Kidney epithelial cell (primary cell): ENCODE results near the gene IL1RAPL1. TPM values are rescaled to one million over a fixed set of nuclear protein-coding genes. Genes with fewer than 3 reads are reported as not detected.

Source experiments
- DNase-seq: peaks from one replicate; pipeline ENCODE4 v3.0.0-alpha.2; 2010; ENCODE audit warnings: low read depth
- H3K27me3 ChIP-seq: 2 replicates; pipeline ENCODE4 v1.6.0; 2011; ENCODE audit warnings: low read length; ENCODE audit not compliant: control insufficient read depth, insufficient read depth
- H3K36me3 ChIP-seq: 2 replicates; pipeline ENCODE4 v1.5.1; 2011; ENCODE audit warnings: low read length; ENCODE audit not compliant: control insufficient read depth, insufficient read depth
- H3K4me3 ChIP-seq: 2 replicates; pipeline ENCODE4 v1.5.1; 2011; ENCODE audit warnings: low read depth, mild to moderate bottlenecking, control low read depth, low read length
- CTCF ChIP-seq: IDR thresholded peaks from 2 replicates; pipeline ENCODE4 v1.5.1; 2011; ENCODE audit warnings: mild to moderate bottlenecking, moderate library complexity, low read length, control low read depth, inconsistent platforms; ENCODE audit not compliant: insufficient read depth, poor library complexity, severe bottlenecking
- total RNA-seq: library from RNA; depleted of rRNA; stranded (reverse); fragments of >200 nt; gene quantifications from 2 replicates; pipeline ENCODE4 v1.2.3, GENCODE V29; 2015

Gene IL1RAPL1
- total RNA-seq, 1 donor from 2014 or later, result not detected

DNA sequence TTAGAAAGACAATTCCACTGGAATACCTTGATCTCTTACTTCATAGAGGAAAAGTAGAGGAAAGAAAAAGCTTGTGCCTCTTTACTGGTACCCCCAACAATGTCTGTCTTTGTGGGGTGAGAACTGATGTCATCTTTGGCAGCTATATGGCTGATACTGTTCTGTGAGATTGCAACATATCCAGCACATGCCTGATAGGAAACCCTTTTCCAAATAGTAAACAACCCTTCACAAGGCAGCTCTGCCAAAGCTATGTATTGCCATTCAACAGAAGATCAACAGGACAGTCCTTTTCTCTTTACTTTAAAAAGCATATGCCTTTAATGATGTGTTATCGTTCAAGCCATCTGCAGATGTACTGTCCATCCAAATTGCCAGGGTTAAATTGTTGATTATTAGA lies 105.9 kb downstream of the IL1RAPL1 start:
- TF ChIP-seq CTCF, result no peak
- no peak overlapping the region for H3K4me3 ChIP-seq
- H3K36me3 ChIP-seq, result no peaks in the 10 kb centered on the region
- H3K27me3 ChIP-seq, result no peaks in the 10 kb centered on the region
- no peak for DNase-seq

GRCh38 chrX:28697732-28698131 lies 110.5 kb downstream of the IL1RAPL1 start:
- Histone ChIP-seq H3K4me3 (no peak overlapping the region), H3K27me3 (no peaks in the 10 kb centered on the region), H3K36me3 (no peaks in the 10 kb centered on the region)
- no peak for TF ChIP-seq CTCF
- DNase-seq, result no peak

DNA sequence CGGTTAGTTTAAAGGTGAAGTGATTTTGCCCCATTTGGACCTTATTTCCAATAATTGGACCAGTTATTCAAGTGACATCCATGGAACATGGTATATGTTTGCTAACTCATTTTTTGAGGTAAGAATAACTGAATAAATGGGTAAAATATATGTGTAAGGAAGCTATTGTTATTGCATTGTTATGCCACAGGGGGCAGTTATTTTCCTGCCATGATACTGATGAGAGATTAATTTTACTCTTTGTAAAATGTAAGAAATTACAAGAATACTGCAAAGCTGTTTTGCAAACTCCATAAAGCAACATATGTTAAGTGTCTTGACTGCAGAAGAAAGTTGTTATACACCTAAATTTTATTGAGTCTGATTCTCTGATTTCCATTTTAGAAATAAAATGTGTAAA lies 114.0 kb downstream of the IL1RAPL1 start:
- TF ChIP-seq CTCF, result peak; percentile 19
- no peaks in the 10 kb centered on the region for H3K36me3 ChIP-seq
- no peak for DNase-seq
- H3K27me3 ChIP-seq, result no peaks in the 10 kb centered on the region
- no peak overlapping the region for H3K4me3 ChIP-seq

DNA sequence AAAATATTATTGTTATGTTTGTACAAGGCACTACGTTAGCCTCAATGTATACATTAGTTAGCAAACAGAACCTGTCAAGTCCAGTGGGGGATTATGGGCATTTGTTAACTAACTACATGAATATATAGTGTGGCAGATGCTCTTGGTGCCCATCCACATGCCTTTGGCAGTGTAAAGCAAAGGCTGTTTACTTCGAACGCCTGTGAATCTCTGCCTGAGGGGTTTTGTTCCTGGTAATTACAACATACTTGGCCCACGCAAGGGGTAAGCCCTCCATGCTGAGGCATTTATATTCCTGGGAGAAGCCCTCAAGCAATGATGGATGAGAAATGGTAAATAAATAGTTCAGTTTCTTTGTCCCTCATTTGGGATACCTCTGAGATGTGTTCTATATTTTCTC lies 119.7 kb downstream of the IL1RAPL1 start:
- Histone ChIP-seq H3K36me3 (no peaks in the 10 kb centered on the region), H3K27me3 (no peaks in the 10 kb centered on the region), H3K4me3 (no peak overlapping the region)
- no peak for TF ChIP-seq CTCF
- DNase-seq, result no peak

DNA sequence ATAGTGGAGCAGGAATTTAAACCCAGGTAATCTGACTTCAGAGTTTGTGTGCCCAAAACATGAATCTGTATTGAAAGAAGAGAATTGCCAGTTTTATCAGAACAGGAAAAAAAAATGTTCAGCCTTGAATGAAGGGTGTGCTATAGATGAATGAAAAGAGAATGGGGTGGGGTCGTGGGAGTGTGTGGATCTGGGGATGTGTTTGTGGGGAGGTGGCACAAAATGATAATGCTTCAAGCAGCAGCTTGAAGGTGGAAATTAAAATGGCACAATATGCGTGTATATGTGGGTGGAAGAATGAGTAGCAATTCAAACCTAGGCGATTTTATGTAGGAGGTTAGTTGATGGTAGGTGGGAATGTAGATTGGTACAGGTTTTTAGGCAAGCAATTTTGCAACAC lies 122.2 kb downstream of the IL1RAPL1 start:
- Histone ChIP-seq H3K4me3 (no peak overlapping the region), H3K27me3 (no peaks in the 10 kb centered on the region), H3K36me3 (no peaks in the 10 kb centered on the region)
- TF ChIP-seq CTCF, result no peak
- DNase-seq, result no peak

- Histone ChIP-seq H3K4me3 (no peak overlapping the region), H3K27me3 (no peaks in the 10 kb centered on the region), H3K36me3 (no peaks in the 10 kb centered on the region)
- DNase-seq, result no peak
- no peak for TF ChIP-seq CTCF
These were observed 130.6 kb downstream of the IL1RAPL1 start for GRCh38 chrX:28717864-28718263.
